ENCODE results near the gene FN1.

- no peak for TF ChIP-seq CTCF (IDR thresholded peaks at IDR 0.05)
- no peak for TF ChIP-seq EZH2 (IDR thresholded peaks at IDR 0.05; ENCODE audit: borderline replicate concordance, insufficient read depth, low read depth, low read length, poor library complexity, severe bottlenecking)
Observed at GRCh38 chr2:215319500-215319899, 116.4 kb downstream of the FN1 start.
